WTC11 (cell line): ENCODE data around the gene HSPB3. TPM values are rescaled to one million over a fixed set of nuclear protein-coding genes. Genes with fewer than 3 reads are reported as not detected.

Source experiments
- ATAC-seq: fragments of 200-7000 bp; cut with Tn5 transposase; 2 replicates; pipeline ENCODE4 v1.10.0; 2021; ENCODE audit warnings: mild to moderate bottlenecking, moderate library complexity
- CTCF ChIA-PET: fragments of 300-600 bp; sonication (Branson Sonifier 250); formaldehyde crosslinking; loops from one replicate; lab custom pipeline; 2021; ENCODE audit warnings: antibody characterized with exemption; lab: Charles Lee
- POLR2A ChIA-PET: fragments of 350-600 bp; sonication (Branson Sonifier 250); formaldehyde crosslinking; loops from one replicate; lab custom pipeline; 2021; ENCODE audit warnings: antibody characterized with exemption; lab: Charles Lee
- DNase-seq: peaks from one replicate; pipeline ENCODE4 v3.0.0; 2021; ENCODE audit warnings: low spot score
- H3K27ac Mint-ChIP-seq: 2 replicates; pipeline ENCODE4 v1.8.0; 2021; ENCODE audit warnings: mixed read lengths
- H3K27me3 Mint-ChIP-seq: 2 replicates; pipeline ENCODE4 v1.8.0; 2021; ENCODE audit warnings: low read depth, mild to moderate bottlenecking, moderate library complexity, mixed read lengths
- H3K36me3 Mint-ChIP-seq: 2 replicates; pipeline ENCODE4 v1.8.0; 2021; ENCODE audit warnings: mixed read lengths
- H3K4me1 Mint-ChIP-seq: 2 replicates; pipeline ENCODE4 v1.8.0; 2022; ENCODE audit warnings: mixed read lengths
- H3K4me3 Mint-ChIP-seq: 2 replicates; pipeline ENCODE4 v1.8.0; 2021; ENCODE audit warnings: mild to moderate bottlenecking, moderate library complexity, mixed read lengths
- H3K9me3 Mint-ChIP-seq: 2 replicates; pipeline ENCODE4 v1.8.0; 2021; ENCODE audit warnings: mixed read lengths
- AFF4 ChIP-seq: sonication (generic); formaldehyde crosslinking; IDR thresholded peaks from 2 replicates; pipeline ENCODE4 v1.8.1; 2023; ENCODE audit warnings: mild to moderate bottlenecking, missing genetic modification reagents, borderline replicate concordance
- CTCF ChIP-seq: fragments of 200-600 bp; IDR thresholded peaks from 2 replicates; pipeline ENCODE4 v1.8.0; 2022; ENCODE audit warnings: antibody characterized with exemption
- ELF4 ChIP-seq: sonication (generic); formaldehyde crosslinking; IDR thresholded peaks from 2 replicates; pipeline ENCODE4 v1.8.1; 2022; ENCODE audit warnings: low read depth, mild to moderate bottlenecking, moderate library complexity, missing genetic modification reagents
- ESRRA ChIP-seq: sonication (generic); formaldehyde crosslinking; IDR thresholded peaks from 2 replicates; pipeline ENCODE4 v1.8.1; 2022; ENCODE audit warnings: mild to moderate bottlenecking, missing genetic modification reagents, borderline replicate concordance
- ETV6 ChIP-seq: sonication (generic); formaldehyde crosslinking; IDR thresholded peaks from 2 replicates; pipeline ENCODE4 v1.8.1; 2022; ENCODE audit warnings: mild to moderate bottlenecking, missing genetic modification reagents
- GTF2I ChIP-seq: fragments of 250-450 bp; sonication (Bioruptor Pico); conservative IDR thresholded peaks from 2 replicates; pipeline ENCODE4 v1.4.0; 2021; ENCODE audit warnings: mild to moderate bottlenecking
- HMGA2 ChIP-seq: fragments of 250-450 bp; sonication (Bioruptor Pico); IDR thresholded peaks from 2 replicates; pipeline ENCODE4 v1.4.0; 2021; ENCODE audit warnings: mild to moderate bottlenecking, moderate library complexity
- MXD4 ChIP-seq: fragments of 250-450 bp; sonication (Bioruptor Pico); IDR thresholded peaks from 2 replicates; pipeline ENCODE4 v1.8.0; 2021; ENCODE audit warnings: mild to moderate bottlenecking, moderate library complexity, borderline replicate concordance
- PRDM15 ChIP-seq: sonication (generic); formaldehyde crosslinking; IDR thresholded peaks from 2 replicates; pipeline ENCODE4 v1.8.0; 2022; ENCODE audit warnings: missing genetic modification reagents
- SMAD3 ChIP-seq: sonication (generic); formaldehyde crosslinking; IDR thresholded peaks from 2 replicates; pipeline ENCODE4 v1.8.0; 2022; ENCODE audit warnings: missing genetic modification reagents, mild to moderate bottlenecking, borderline replicate concordance
- SP1 ChIP-seq: sonication (generic); formaldehyde crosslinking; conservative IDR thresholded peaks from 2 replicates; pipeline ENCODE4 v1.8.1; 2022; ENCODE audit warnings: missing genetic modification reagents
- TEAD4 ChIP-seq: sonication (generic); formaldehyde crosslinking; IDR thresholded peaks from 2 replicates; pipeline ENCODE4 v1.8.0; 2022; ENCODE audit warnings: mild to moderate bottlenecking, missing genetic modification reagents
- ZBTB21 ChIP-seq: sonication (generic); formaldehyde crosslinking; IDR thresholded peaks from 2 replicates; pipeline ENCODE4 v1.8.1; 2023; ENCODE audit warnings: mild to moderate bottlenecking, missing genetic modification reagents, borderline replicate concordance
- ZNF232 ChIP-seq: sonication (generic); formaldehyde crosslinking; IDR thresholded peaks from 2 replicates; pipeline ENCODE4 v1.8.0; 2022; ENCODE audit warnings: mild to moderate bottlenecking, missing genetic modification reagents
- ZNF263 ChIP-seq: sonication (generic); formaldehyde crosslinking; IDR thresholded peaks from 2 replicates; pipeline ENCODE4 v1.8.1; 2022; ENCODE audit warnings: low read depth, mild to moderate bottlenecking, moderate library complexity, missing genetic modification reagents
- total RNA-seq: library from RNA; stranded (reverse); gene quantifications from 3 replicates; pipeline ENCODE4 v1.2.3, GENCODE V29; 2021
- TF ChIP-seq, protein P1 (sequence below): sonication (generic); formaldehyde crosslinking; IDR thresholded peaks from 2 replicates; pipeline ENCODE4 v1.8.1; 2022; ENCODE audit warnings: missing genetic modification reagents, borderline replicate concordance

HSPB3 gene
- total RNA-seq, 1 experiment from 2014 or later, result not detected

GRCh38 chr5:54445691-54446378, 9.7 kb upstream of the HSPB3 start:
- H3K4me3 Mint-ChIP-seq, result no peak overlapping the region
- TF ChIP-seq ZBTB21 (no peak), GTF2I (CRISPR knock-in tag) (no peak), MXD4 (CRISPR knock-in tag) (no peak), TEAD4 (no peak), AFF4 (CRISPR knock-in tag) (no peak), ETV6 (CRISPR knock-in tag) (no peak), SP1 (no peak), SMAD3 (no peak), ZNF232 (CRISPR knock-in tag) (no peak), HMGA2 (CRISPR knock-in tag) (no peak), CTCF (no peak)
- TF ChIP-seq, all 79 proteins: peak for 0
- Mint-ChIP-seq H3K27me3 (no peaks in the 10 kb centered on the region), H3K36me3 (peaks cover 10% of the 10 kb centered on the region), H3K9me3 (peaks cover 20% of the 10 kb centered on the region), H3K27ac (no peak overlapping the region), H3K4me1 (peaks cover 8% of the 10 kb centered on the region)
- ChIA-PET CTCF (no interaction called here), POLR2A (interaction anchor here (1.1 kb wide), 1 partner anchor 11 kb away, joined by 3 read pairs; no protein-coding TSS in a partner anchor)
- no peak for ATAC-seq
- no peak for DNase-seq

GRCh38 chr5:54446379-54446732, 9.1 kb upstream of the HSPB3 start:
- Mint-ChIP-seq H3K9me3 (peaks cover 20% of the 10 kb centered on the region), H3K36me3 (peaks cover 10% of the 10 kb centered on the region), H3K4me1 (peaks cover 8% of the 10 kb centered on the region), H3K4me3 (no peak overlapping the region), H3K27me3 (no peaks in the 10 kb centered on the region), H3K27ac (no peak overlapping the region)
- ATAC-seq (no peak), DNase-seq (no peak)
- TF ChIP-seq PRDM15 (CRISPR knock-in tag), result no peak
- TF ChIP-seq ZNF263, result no peak
- TF ChIP-seq, protein P1, sequence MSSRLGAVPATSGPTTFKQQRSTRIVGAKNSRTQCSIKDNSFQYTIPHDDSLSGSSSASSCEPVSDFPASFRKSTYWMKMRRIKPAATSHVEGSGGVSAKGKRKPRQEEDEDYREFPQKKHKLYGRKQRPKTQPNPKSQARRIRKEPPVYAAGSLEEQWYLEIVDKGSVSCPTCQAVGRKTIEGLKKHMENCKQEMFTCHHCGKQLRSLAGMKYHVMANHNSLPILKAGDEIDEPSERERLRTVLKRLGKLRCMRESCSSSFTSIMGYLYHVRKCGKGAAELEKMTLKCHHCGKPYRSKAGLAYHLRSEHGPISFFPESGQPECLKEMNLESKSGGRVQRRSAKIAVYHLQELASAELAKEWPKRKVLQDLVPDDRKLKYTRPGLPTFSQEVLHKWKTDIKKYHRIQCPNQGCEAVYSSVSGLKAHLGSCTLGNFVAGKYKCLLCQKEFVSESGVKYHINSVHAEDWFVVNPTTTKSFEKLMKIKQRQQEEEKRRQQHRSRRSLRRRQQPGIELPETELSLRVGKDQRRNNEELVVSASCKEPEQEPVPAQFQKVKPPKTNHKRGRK, result no peak
- no peak for TF ChIP-seq ESRRA
- no peak for TF ChIP-seq ELF4
- POLR2A ChIA-PET, result interaction anchor here (0.6 to 1.1 kb wide), 2 partner anchors 10 to 981 kb away, joined by 3 read pairs; no protein-coding TSS in a partner anchor
- CTCF ChIA-PET, result no interaction called here
